Right lobe of liver (tissue), 6 donors: ENCODE results near the gene SPON1. TPM values are rescaled to one million over a fixed set of nuclear protein-coding genes. Genes with fewer than 3 reads are reported as not detected.

Experiments
- ATAC-seq, 4 donors: fragments of 200-7000 bp; cut with Tn5 transposase; one replicate each; pipeline ENCODE4 v1.9.1; 2020; ENCODE audit warnings: mild to moderate bottlenecking in 4 of 4, moderate library complexity in 4 of 4
- DNase-seq, 3 donors: peaks; one replicate each; pipeline ENCODE4 v3.0.0-alpha.2; 2020
- H3K27ac ChIP-seq, 3 donors: fragments of 200-600 bp; one replicate each; pipeline ENCODE4 v1.8.0; 2022
- H3K27me3 ChIP-seq, 2 donors: fragments of 200-600 bp; one replicate each; pipeline ENCODE4 v1.8.0; 2022
- H3K36me3 ChIP-seq, 4 donors: fragments of 200-600 bp; sonication (generic) in 1 of 4; one replicate each; pipeline versions ENCODE4 v1.5.1 to v1.8.0; 2017 to 2022; ENCODE audit warnings: control low read depth in 1 of 4
- H3K4me1 ChIP-seq, 4 donors: fragments of 200-600 bp; sonication (generic) in 1 of 4; one replicate each; pipeline versions ENCODE4 v1.5.1 to v1.8.0; 2017 to 2022; ENCODE audit warnings: control low read depth in 1 of 4
- H3K4me3 ChIP-seq, 3 donors: fragments of 200-600 bp; one replicate each; pipeline ENCODE4 v1.8.0; 2022
- H3K9me3 ChIP-seq, 4 donors: fragments of 200-600 bp; sonication (generic) in 1 of 4; one replicate each; pipeline versions ENCODE4 v1.5.1 to v1.8.0; 2017 to 2022; ENCODE audit warnings: control low read depth in 1 of 4
- POLR2A ChIP-seq: fragments of 450-650 bp; IDR thresholded peaks from one replicate; pipeline ENCODE4 v1.6.1; 2017; ENCODE audit warnings: antibody characterized with exemption, mild to moderate bottlenecking
- WGBS: methylation state at CpG from one replicate; pipeline ENCODE4 v1.1.6; 2018; ENCODE audit warnings: low coverage, low lambda C conversion rate; ENCODE audit not compliant: insufficient coverage; ENCODE audit errors: missing lambda C conversion rate; 5-methylcytosine and 5-hydroxymethylcytosine counted together
- intact Hi-C, 2 donors: fragments of 100-400 bp; cut with DNase I; formaldehyde crosslinking; loops; one replicate each; pipeline versions ENCODE4 v1.11.2 to v1.14.1; 2022
- total RNA-seq, 6 experiments: library from RNA; depleted of rRNA in 2 of 6; stranded (reverse); fragments of >200 nt in 2 of 6; fragmentation: NEBNext Ultra II Directional in 3 of 6; extraction: Animal tissue kit (Norgen Biotek cat#: 25700) in 3 of 6; gene quantifications; one replicate each; pipeline versions ENCODE4 v1.1.0 to v1.2.4, GENCODE V29; 2016 to 2023
- TF ChIP-seq, protein P1 (sequence below), 4 donors: fragments of 200-600 bp in 3 of 4; fragments of 450-650 bp in 1 of 4; IDR thresholded peaks; one replicate each; pipeline versions ENCODE4 v1.5.1 to v1.8.0; 2016 to 2022; ENCODE audit warnings: antibody characterized with exemption in 4 of 4, mild to moderate bottlenecking in 2 of 4
- donor health status: DM: no; HTN: yes; CAD: no.
- donor health status: DM: no; HTN: no; CAD: no.
- donor health status: DM: no; HTN: no; CAD: no.
- donor health status: DM: no; HTN: yes; CAD: no.
- donor health status: DM: no; HTN: yes; CAD: no.

The SPON1 gene
- total RNA-seq, 6 experiments from 2014 or later, result 0.51 to 2.4 (median 1.6) TPM

DNA sequence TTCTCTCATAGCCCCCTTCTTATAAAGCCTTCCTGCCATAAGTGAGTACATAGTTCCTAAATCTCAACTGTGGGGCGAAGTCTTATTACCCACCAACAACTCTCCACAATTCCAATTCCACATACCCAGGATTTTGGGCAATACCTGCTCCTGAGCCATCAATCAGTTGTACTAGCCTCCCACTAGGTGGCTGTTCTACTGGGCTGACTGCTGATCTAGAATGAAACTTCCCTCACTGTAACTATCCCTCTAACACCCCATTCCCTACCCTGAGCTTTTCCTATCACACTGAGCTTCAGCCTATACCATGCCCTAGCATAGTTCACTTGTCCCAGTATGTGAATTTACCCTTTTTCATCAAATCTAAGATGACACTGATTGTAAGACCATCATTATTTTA is 344.0 kb downstream of the SPON1 start:
- WGBS, result 100% methylated on average over 1 of the region's 1 CpG

DNA sequence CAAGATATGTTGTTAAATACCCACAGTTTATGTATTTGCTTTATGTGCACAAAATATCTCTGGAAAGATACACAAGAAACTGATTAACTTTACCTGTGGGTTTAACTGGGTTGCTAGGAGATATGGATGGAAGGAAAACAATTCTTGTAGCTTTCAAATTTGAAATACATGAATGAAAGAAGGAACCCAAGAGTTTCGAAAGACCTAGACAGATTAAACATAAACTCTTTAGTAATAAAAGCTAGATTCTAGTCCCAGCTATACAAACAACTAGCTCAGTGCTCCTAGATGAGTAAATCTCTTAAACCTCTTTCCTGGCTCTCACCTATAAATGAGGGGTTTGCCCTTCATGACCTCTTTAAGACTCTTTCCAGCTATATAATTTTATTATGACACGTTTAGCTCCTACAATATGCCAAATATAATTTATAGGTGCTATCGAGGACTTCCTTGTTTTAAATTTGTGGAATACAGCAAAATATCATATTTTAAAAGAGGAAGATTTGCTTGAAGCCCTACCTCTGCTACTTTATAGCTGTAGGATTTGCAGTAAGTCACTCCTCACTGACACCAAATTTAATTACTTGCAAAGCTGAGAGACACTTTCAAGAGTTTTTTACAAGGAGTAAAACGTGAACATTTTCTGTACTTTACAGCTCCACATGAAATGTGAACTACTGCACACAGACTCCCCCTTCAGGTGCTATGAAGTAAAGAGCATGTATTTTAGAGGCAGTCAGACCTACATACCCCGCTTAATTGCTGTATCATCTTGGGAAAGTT is 345.8 kb downstream of the SPON1 start:
- H3K36me3 ChIP-seq, result no peaks in the 10 kb centered on the region
- ATAC-seq (peak; percentile 79 to 83 (median 82)), DNase-seq (no peak)
- H3K27ac ChIP-seq, result no peak overlapping the region
- H3K4me3 ChIP-seq, result no peak overlapping the region
- peaks cover 0 to 19% (median 10%) of the 10 kb centered on the region in 4 donors for H3K4me1 ChIP-seq
- TF ChIP-seq, protein P1, sequence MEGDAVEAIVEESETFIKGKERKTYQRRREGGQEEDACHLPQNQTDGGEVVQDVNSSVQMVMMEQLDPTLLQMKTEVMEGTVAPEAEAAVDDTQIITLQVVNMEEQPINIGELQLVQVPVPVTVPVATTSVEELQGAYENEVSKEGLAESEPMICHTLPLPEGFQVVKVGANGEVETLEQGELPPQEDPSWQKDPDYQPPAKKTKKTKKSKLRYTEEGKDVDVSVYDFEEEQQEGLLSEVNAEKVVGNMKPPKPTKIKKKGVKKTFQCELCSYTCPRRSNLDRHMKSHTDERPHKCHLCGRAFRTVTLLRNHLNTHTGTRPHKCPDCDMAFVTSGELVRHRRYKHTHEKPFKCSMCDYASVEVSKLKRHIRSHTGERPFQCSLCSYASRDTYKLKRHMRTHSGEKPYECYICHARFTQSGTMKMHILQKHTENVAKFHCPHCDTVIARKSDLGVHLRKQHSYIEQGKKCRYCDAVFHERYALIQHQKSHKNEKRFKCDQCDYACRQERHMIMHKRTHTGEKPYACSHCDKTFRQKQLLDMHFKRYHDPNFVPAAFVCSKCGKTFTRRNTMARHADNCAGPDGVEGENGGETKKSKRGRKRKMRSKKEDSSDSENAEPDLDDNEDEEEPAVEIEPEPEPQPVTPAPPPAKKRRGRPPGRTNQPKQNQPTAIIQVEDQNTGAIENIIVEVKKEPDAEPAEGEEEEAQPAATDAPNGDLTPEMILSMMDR (IDR thresholded peaks at IDR 0.05), result peak; percentile 25 to 54 (median 51)
- no peak for TF ChIP-seq POLR2A
- H3K9me3 ChIP-seq, result no peaks in the 10 kb centered on the region
- 27% methylated on average over 5 of the region's 5 CpGs for WGBS
- no peaks in the 10 kb centered on the region for H3K27me3 ChIP-seq
- intact Hi-C loops, result loop anchor here in 1 of 2 donors (10.0 kb wide), 2 partner anchors 106 to 146 kb away; no protein-coding TSS in a partner anchor

More for the DNA sequence above, 344.0 kb downstream of the SPON1 start:
- Histone ChIP-seq H3K4me1 (peaks cover 0 to 19% (median 10%) of the 10 kb centered on the region in 4 donors), H3K36me3 (no peaks in the 10 kb centered on the region), H3K9me3 (no peaks in the 10 kb centered on the region), H3K27ac (no peak overlapping the region), H3K4me3 (no peak overlapping the region), H3K27me3 (no peaks in the 10 kb centered on the region)
- ATAC-seq, result peak in 1 of 4 donors; percentile 37
- TF ChIP-seq, protein P1 (IDR thresholded peaks at IDR 0.05), result no peak
- no peak for TF ChIP-seq POLR2A
- no peak for DNase-seq
- intact Hi-C loops, result loop anchor here in 1 of 2 donors (10.0 kb wide), 2 partner anchors 108 to 148 kb away; no protein-coding TSS in a partner anchor

DNA sequence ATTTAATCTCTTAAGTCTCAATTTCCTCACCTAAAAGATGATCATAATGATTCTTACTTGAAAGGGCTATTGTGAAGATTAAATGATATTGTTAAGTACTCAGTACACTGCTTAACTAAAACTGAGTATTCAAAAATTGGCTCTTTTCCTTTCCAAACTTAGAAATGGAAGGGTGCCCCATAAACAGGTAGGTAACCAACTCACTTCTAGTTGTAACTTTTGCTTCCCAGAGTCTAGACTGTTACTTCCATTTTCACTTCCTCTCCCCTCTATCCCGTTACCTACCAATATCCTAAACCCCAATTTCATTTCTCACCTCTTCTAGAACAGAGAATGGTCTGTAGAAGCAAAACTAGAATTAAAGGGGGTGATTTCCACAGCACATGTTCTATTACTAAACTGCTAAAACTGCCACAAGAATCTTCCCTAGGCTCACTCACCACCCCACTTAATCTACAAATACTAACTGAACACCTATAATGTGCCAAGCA is 346.4 kb downstream of the SPON1 start:
- peaks cover 0 to 19% (median 10%) of the 10 kb centered on the region in 4 donors for H3K4me1 ChIP-seq
- no peak overlapping the region for H3K4me3 ChIP-seq
- no peaks in the 10 kb centered on the region for H3K27me3 ChIP-seq
- H3K27ac ChIP-seq, result no peak overlapping the region
- DNase-seq, result no peak
- intact Hi-C loops, result loop anchor here in 1 of 2 donors (10.0 kb wide), 2 partner anchors 106 to 146 kb away; no protein-coding TSS in a partner anchor
- no peak for TF ChIP-seq POLR2A
- TF ChIP-seq, protein P1 (IDR thresholded peaks at IDR 0.05), result no peak
- H3K36me3 ChIP-seq, result no peaks in the 10 kb centered on the region
- WGBS, result 58% methylated on average over 1 of the region's 1 CpG
- H3K9me3 ChIP-seq, result no peaks in the 10 kb centered on the region
- ATAC-seq, result peak in 1 of 4 donors; percentile 9

DNA sequence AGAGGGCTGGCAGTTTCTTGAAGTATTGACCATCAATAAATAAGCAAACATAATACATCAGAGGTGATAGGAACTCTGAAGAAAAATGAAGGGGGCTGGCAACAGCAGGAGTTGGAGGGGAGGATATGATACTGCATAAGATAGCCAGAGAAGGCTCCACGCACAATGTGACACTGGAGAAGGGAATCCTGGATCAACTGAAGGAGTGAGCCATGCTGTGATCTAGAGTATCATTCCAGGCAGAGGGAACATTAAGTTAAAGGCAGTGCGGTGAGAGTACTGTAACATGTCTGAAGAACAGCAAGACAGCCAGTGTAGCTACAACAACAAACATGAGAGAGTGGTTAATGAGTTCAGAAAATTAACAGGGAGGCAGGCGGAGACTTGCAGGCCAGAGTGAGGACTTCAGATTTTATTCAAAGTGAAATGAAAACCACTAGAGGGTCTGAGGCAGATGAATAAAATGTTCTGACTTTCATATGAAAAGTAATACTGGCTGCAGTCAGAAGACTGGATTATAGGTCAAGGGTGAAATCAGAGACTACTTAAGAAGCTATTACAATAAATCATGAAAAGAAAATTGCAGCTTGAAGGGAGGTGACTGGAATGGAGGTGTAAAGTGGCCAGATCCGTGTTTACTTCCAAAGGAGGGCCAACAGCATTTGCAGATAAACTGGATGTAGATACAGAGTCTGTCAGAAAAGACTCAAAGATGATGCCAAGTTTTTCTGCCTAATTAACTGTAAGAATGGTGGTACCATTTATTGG is 347.1 kb downstream of the SPON1 start:
- Histone ChIP-seq H3K9me3 (no peaks in the 10 kb centered on the region), H3K4me3 (no peak overlapping the region), H3K27ac (no peak overlapping the region), H3K27me3 (no peaks in the 10 kb centered on the region), H3K36me3 (no peaks in the 10 kb centered on the region), H3K4me1 (peaks cover 0 to 19% (median 10%) of the 10 kb centered on the region in 4 donors)
- WGBS, result 83% methylated on average over 3 of the region's 4 CpGs
- intact Hi-C loops, result loop anchor here in 1 of 2 donors (10.0 kb wide), 2 partner anchors 105 to 145 kb away; no protein-coding TSS in a partner anchor
- DNase-seq, result no peak
- no peak for ATAC-seq
- TF ChIP-seq POLR2A, result no peak
